K562 (cell line): ENCODE data around the gene PLPP6. TPM values are rescaled to one million over a fixed set of nuclear protein-coding genes. Genes with fewer than 3 reads are reported as not detected.

ENCODE experiments used
- CHD2 ChIP-seq: IDR thresholded peaks from 2 replicates; pipeline ENCODE4 v1.6.1; 2011; ENCODE audit warnings: low read depth, low read length
- GATAD2A ChIP-seq: fragments of 450-650 bp; IDR thresholded peaks from 2 replicates; pipeline ENCODE4 v1.6.1; 2017
- HDAC1 ChIP-seq, 2 experiments: fragments of 450-650 bp; IDR thresholded peaks; 2 replicates each; pipeline ENCODE4 v1.6.1; 2016 to 2017; ENCODE audit warnings: inconsistent platforms in 1 of 2, mild to moderate bottlenecking in 1 of 2, moderate library complexity in 1 of 2
- HIVEP1 ChIP-seq: fragments of 250-450 bp; sonication (Bioruptor Pico); IDR thresholded peaks from 2 replicates; pipeline ENCODE4 v1.4.0; 2020; ENCODE audit warnings: mild to moderate bottlenecking
- KLF13 ChIP-seq: fragments of 450-650 bp; IDR thresholded peaks from 2 replicates; pipeline ENCODE4 v1.6.1; 2016; ENCODE audit warnings: missing genetic modification characterization, low read depth, mild to moderate bottlenecking, missing compliant biosample characterization, moderate library complexity, borderline replicate concordance
- NR4A1 ChIP-seq, 2 experiments: fragments of 250-450 bp in 1 of 2; fragments of 450-650 bp in 1 of 2; sonication (Bioruptor Pico) in 1 of 2; IDR thresholded peaks; 2 replicates each; pipeline versions ENCODE4 v1.4.0 to v1.6.1; 2016 to 2020; ENCODE audit warnings: mild to moderate bottlenecking in 2 of 2, missing compliant biosample characterization in 1 of 2, missing genetic modification characterization in 1 of 2, moderate library complexity in 1 of 2
- SP2 ChIP-seq: IDR thresholded peaks from 2 replicates; pipeline ENCODE4 v1.6.1; 2011; ENCODE audit warnings: mild to moderate bottlenecking, low read depth, low read length, moderate library complexity; ENCODE audit not compliant: poor library complexity, severe bottlenecking; ENCODE audit errors: extremely low read depth
- SRSF1 ChIP-seq: fragments of 200-400 bp; formaldehyde crosslinking; IDR thresholded peaks from 2 replicates; pipeline ENCODE4 v1.6.1; 2017; ENCODE audit warnings: mild to moderate bottlenecking, low read depth, low read length, moderate library complexity
- ZNF24 ChIP-seq: fragments of 450-650 bp; IDR thresholded peaks from 2 replicates; pipeline ENCODE4 v1.6.1; 2016
- ZNF282 ChIP-seq: sonication (generic); formaldehyde crosslinking; IDR thresholded peaks from 2 replicates; pipeline ENCODE4 v1.8.1; 2023; ENCODE audit warnings: missing genetic modification reagents
- ZNF3 ChIP-seq: fragments of 250-450 bp; sonication (Bioruptor Pico); IDR thresholded peaks from 2 replicates; pipeline ENCODE4 v1.5.0; 2021; ENCODE audit warnings: mild to moderate bottlenecking, moderate library complexity
- ZNF551 ChIP-seq: fragments of 250-450 bp; sonication (Bioruptor Pico); IDR thresholded peaks from 2 replicates; pipeline ENCODE4 v1.5.0; 2021; ENCODE audit warnings: mild to moderate bottlenecking, moderate library complexity
- ZSCAN29 ChIP-seq: fragments of 450-650 bp; IDR thresholded peaks from 2 replicates; pipeline ENCODE4 v1.6.1; 2017
- polyA plus RNA-seq, 8 experiments: library from polyadenylated mRNA; depleted of rRNA in 4 of 8; stranded (reverse) in 5 of 8; unstranded in 3 of 8; fragments of >200 nt; fragmentation: Nextera tagmentation in 2 of 8; fragmentation: Illumina TruSeq in 1 of 8; extraction: Ambion mirVana in 2 of 8; extraction: Trizol in 1 of 8; gene quantifications; 2 replicates each; pipeline versions ENCODE4 v1.2.1 to v1.2.3, GENCODE V29; 2011 to 2014; ENCODE audit warnings: inconsistent platforms in 1 of 8, missing spikeins in 1 of 8
- total RNA-seq, 7 experiments: library from RNA; depleted of rRNA in 6 of 7; stranded (reverse); fragments of >200 nt in 6 of 7; fragmentation: Illumina TruSeq in 2 of 7; extraction: Trizol in 2 of 7; gene quantifications; 2 replicates each; pipeline versions ENCODE4 v1.2.1 to v1.2.3, GENCODE V29; 2011 to 2021; ENCODE audit warnings: low replicate concordance in 1 of 7
- TF ChIP-seq, protein P1 (sequence below): fragments of 250-450 bp; sonication (Bioruptor Pico); IDR thresholded peaks from 2 replicates; pipeline ENCODE4 v1.4.0; 2020; ENCODE audit warnings: borderline replicate concordance
- TF ChIP-seq, protein P2 (sequence below): fragments of 200-800 bp; sonication (Bioruptor generic); IDR thresholded peaks from 2 replicates; pipeline ENCODE4 v1.6.1; 2017; ENCODE audit warnings: missing genetic modification characterization, missing compliant biosample characterization
- TF ChIP-seq, protein P3 (sequence below): fragments of 450-650 bp; IDR thresholded peaks from 2 replicates; pipeline ENCODE4 v1.6.1; 2014; ENCODE audit warnings: low read depth, mild to moderate bottlenecking, moderate library complexity, borderline replicate concordance
- TF ChIP-seq, protein P4 (sequence below): sonication (generic); formaldehyde crosslinking; IDR thresholded peaks from 2 replicates; pipeline ENCODE4 v1.8.1; 2023; ENCODE audit warnings: mild to moderate bottlenecking, missing genetic modification reagents, moderate library complexity

PLPP6 gene
- total and polyA plus RNA-seq, 9 of the 15 experiments (the other 6 are each of a cell fraction or from before 2014, with no cell fraction given) = 1.9 to 8.9 (median 5.6) TPM

DNA sequence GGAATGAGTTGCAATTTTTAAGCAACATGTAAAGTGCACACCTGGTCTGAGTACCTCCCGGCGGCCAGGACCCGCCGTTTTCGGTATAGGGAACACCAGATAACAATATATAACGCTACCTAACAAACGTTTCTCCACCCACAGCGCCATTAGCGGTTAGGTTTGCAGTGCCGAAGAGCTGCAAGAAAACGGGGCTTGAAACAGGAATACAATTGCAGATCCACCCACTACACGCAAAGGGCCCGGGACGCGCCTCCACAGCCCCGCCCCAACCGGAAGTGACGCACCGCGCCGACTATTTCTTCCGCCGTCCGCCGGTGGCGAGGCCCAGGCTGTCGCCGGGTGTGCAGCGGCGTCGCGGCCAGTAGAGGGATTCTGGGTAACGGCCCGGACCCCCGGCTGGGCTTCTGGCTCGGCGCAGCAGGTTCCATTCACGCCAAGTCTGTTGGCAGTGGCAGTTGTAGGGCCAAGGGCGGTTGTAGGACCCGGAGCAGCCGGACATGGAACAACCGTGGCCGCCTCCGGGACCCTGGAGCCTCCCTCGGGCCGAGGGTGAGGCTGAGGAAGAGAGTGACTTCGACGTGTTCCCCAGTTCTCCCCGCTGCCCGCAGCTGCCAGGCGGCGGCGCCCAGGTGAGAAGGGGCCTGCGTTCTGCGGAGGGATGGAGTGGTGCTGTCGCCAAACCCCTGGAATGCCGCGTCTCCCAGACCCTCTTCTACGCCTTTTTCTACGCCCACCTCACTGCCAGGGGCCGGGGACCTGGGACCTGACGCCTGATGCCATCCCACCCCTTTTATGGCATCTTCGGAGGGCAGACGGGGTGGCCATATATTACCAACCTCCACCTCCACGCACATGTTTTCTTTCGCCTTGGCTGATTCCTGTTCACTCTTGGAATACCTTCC is 17.4 kb downstream of the PLPP6 start, which contains the start of gene CDC37L1 (continued):
- TF ChIP-seq, protein P1, sequence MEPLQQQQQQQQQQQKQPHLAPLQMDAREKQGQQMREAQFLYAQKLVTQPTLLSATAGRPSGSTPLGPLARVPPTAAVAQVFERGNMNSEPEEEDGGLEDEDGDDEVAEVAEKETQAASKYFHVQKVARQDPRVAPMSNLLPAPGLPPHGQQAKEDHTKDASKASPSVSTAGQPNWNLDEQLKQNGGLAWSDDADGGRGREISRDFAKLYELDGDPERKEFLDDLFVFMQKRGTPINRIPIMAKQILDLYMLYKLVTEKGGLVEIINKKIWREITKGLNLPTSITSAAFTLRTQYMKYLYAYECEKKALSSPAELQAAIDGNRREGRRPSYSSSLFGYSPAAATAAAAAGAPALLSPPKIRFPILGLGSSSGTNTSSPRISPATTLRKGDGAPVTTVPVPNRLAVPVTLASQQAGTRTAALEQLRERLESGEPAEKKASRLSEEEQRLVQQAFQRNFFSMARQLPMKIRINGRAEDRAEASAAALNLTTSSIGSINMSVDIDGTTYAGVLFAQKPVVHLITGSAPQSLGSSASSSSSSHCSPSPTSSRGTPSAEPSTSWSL (CRISPR knock-in tag) = no peak
- TF ChIP-seq GATAD2A = no peak
- no peak; the same call in 1 of the 2 replicates for TF ChIP-seq ZSCAN29
- TF ChIP-seq NR4A1 (CRISPR knock-in tag; IDR thresholded peaks at IDR 0.05) = no peak
- TF ChIP-seq NR4A1 (tag; IDR thresholded peaks at IDR 0.05) = no peak
- peak in 1 of 2 experiments; percentile 13; a peak in 1 of 4 replicates for TF ChIP-seq HDAC1 (IDR thresholded peaks at IDR 0.05)
- TF ChIP-seq HIVEP1 = no peak
- no peak for TF ChIP-seq CHD2
- 0 out of 2 replicates have a peak, but pooled peaks have one; percentile 11 for TF ChIP-seq ZNF24
- no peak for TF ChIP-seq SRSF1
- TF ChIP-seq, protein P2, sequence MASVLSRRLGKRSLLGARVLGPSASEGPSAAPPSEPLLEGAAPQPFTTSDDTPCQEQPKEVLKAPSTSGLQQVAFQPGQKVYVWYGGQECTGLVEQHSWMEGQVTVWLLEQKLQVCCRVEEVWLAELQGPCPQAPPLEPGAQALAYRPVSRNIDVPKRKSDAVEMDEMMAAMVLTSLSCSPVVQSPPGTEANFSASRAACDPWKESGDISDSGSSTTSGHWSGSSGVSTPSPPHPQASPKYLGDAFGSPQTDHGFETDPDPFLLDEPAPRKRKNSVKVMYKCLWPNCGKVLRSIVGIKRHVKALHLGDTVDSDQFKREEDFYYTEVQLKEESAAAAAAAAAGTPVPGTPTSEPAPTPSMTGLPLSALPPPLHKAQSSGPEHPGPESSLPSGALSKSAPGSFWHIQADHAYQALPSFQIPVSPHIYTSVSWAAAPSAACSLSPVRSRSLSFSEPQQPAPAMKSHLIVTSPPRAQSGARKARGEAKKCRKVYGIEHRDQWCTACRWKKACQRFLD (CRISPR knock-in tag) = peak; percentile 54; the same call in 1 of the 2 replicates
- TF ChIP-seq, protein P3, sequence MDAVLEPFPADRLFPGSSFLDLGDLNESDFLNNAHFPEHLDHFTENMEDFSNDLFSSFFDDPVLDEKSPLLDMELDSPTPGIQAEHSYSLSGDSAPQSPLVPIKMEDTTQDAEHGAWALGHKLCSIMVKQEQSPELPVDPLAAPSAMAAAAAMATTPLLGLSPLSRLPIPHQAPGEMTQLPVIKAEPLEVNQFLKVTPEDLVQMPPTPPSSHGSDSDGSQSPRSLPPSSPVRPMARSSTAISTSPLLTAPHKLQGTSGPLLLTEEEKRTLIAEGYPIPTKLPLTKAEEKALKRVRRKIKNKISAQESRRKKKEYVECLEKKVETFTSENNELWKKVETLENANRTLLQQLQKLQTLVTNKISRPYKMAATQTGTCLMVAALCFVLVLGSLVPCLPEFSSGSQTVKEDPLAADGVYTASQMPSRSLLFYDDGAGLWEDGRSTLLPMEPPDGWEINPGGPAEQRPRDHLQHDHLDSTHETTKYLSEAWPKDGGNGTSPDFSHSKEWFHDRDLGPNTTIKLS = peak; percentile 40; the same call in 1 of the 2 replicates
- TF ChIP-seq ZNF551 = no peak
- TF ChIP-seq, protein P4, sequence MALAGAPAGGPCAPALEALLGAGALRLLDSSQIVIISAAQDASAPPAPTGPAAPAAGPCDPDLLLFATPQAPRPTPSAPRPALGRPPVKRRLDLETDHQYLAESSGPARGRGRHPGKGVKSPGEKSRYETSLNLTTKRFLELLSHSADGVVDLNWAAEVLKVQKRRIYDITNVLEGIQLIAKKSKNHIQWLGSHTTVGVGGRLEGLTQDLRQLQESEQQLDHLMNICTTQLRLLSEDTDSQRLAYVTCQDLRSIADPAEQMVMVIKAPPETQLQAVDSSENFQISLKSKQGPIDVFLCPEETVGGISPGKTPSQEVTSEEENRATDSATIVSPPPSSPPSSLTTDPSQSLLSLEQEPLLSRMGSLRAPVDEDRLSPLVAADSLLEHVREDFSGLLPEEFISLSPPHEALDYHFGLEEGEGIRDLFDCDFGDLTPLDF (CRISPR knock-in tag) = no peak
- TF ChIP-seq KLF13 (tag) = no peak
- no peak for TF ChIP-seq ZNF282 (CRISPR knock-in tag)
- no peak for TF ChIP-seq ZNF3 (CRISPR knock-in tag)
- no peak for TF ChIP-seq SP2
